SW 1271 (cell line): Measurements from ENCODE around the gene TNS1.
"Not testable (repeated sequence)": the region's sequence is repeated elsewhere in the genome, so short reads cannot be mapped to it uniquely, and the experiment has no call there.

ENCODE experiments used
- DNase-seq, 2 experiments: peaks; one replicate each; lab custom pipeline; 2025; lab: John Stamatoyannopoulos, UW

The TNS1 gene

GRCh38 chr2:218029366-218030360 is 26.9 kb upstream of the TNS1 start:
- DNase-seq, result no peak

GRCh38 chr2:218028562-218029348 is 26.0 kb upstream of the TNS1 start:
- no peak for DNase-seq

- DNase-seq, result no peak
These were observed 25.3 kb upstream of the TNS1 start for GRCh38 chr2:218028189-218028495.

GRCh38 chr2:218027426-218028188 is 24.8 kb upstream of the TNS1 start:
- no peak for DNase-seq

- no peak for DNase-seq
These were observed 24.1 kb upstream of the TNS1 start for GRCh38 chr2:218026676-218027425.

- no peak for DNase-seq
These were observed 23.4 kb upstream of the TNS1 start for GRCh38 chr2:218026244-218026643.

- DNase-seq, result no peak
These were observed 22.1 kb upstream of the TNS1 start for GRCh38 chr2:218024871-218025270.

GRCh38 chr2:218024336-218024735 is 21.5 kb upstream of the TNS1 start:
- DNase-seq, result no peak

GRCh38 chr2:218023636-218024035 is 20.8 kb upstream of the TNS1 start:
- DNase-seq, result no peak

- no peak for DNase-seq
These were observed 20.2 kb upstream of the TNS1 start for GRCh38 chr2:218022851-218023530.

- no peak for DNase-seq
These were observed 19.5 kb upstream of the TNS1 start for GRCh38 chr2:218022131-218022850.

- DNase-seq, result no peak
These were observed 18.8 kb upstream of the TNS1 start for GRCh38 chr2:218021536-218022071.

GRCh38 chr2:218020966-218021535 is 18.3 kb upstream of the TNS1 start:
- DNase-seq, result no peak

- no peak for DNase-seq
These were observed 17.5 kb upstream of the TNS1 start for GRCh38 chr2:218020281-218020680.

- no peak for DNase-seq
These were observed 16.7 kb upstream of the TNS1 start for GRCh38 chr2:218019411-218020060.

GRCh38 chr2:218018842-218019125 is 16.0 kb upstream of the TNS1 start:
- not testable (repeated sequence) for DNase-seq

- no peak for DNase-seq
These were observed 14.6 kb upstream of the TNS1 start for GRCh38 chr2:218017211-218018053.

- no peak for DNase-seq
These were observed 14.0 kb upstream of the TNS1 start for GRCh38 chr2:218016810-218017209.
